Endothelial cell of umbilical vein (primary cell): ENCODE measurements around the gene NXPE3. TPM values are rescaled to one million over a fixed set of nuclear protein-coding genes. Genes with fewer than 3 reads are reported as not detected.

Experiments
- BruUV-seq: library from RNA; stranded (reverse); fragments of 400-500 nt; replicated peaks from 2 replicates; lab custom pipeline; 2021; lab: Mats Ljungman, UMichigan
- CTCF ChIA-PET: fragments of 300-600, 350-600 bp; sonication (Branson Sonifier 250); formaldehyde crosslinking; loops from one replicate; lab custom pipeline; 2021; ENCODE audit warnings: antibody characterized with exemption, inconsistent platforms; lab: Charles Lee
- POLR2A ChIA-PET: fragments of 300-600, 350-600 bp; sonication (Branson Sonifier 250); formaldehyde crosslinking; loops from one replicate; lab custom pipeline; 2021; ENCODE audit warnings: antibody characterized with exemption, inconsistent platforms; lab: Charles Lee
- DNase-seq: peaks from one replicate; pipeline ENCODE4 v3.0.0-alpha.2; 2011; ENCODE audit warnings: low read depth, low spot score
- FAIRE-seq: peaks from 2 replicates; lab custom pipeline; 2011; peaks lifted over from hg19 to GRCh38; lab: Jason Lieb, UNC
- H2AFZ ChIP-seq: 2 replicates; pipeline ENCODE4 v1.6.0; 2012; ENCODE audit warnings: low read depth, low read length, control low read depth, inconsistent platforms
- H3K27ac ChIP-seq: 2 replicates; pipeline ENCODE4 v1.5.1; 2011; ENCODE audit warnings: low read depth, mild to moderate bottlenecking, control low read depth, low read length, moderate library complexity; ENCODE audit not compliant: insufficient read depth
- H3K27me3 ChIP-seq, 2 experiments: 2 replicates each; pipeline versions ENCODE4 v1.6.0 to v1.6.1; 2011; ENCODE audit warnings: low read length in 2 of 2, mixed read lengths in 1 of 2; ENCODE audit not compliant: control insufficient read depth in 2 of 2, insufficient read depth in 2 of 2
- H3K36me3 ChIP-seq, 2 experiments: 2 replicates in 1 of 2; 3 replicates in 1 of 2; pipeline ENCODE4 v1.5.1; 2011; ENCODE audit warnings: low read length in 2 of 2, mild to moderate bottlenecking in 1 of 2, moderate library complexity in 1 of 2; ENCODE audit not compliant: control insufficient read depth in 2 of 2, insufficient read depth in 2 of 2; ENCODE audit errors: extremely low read depth in 1 of 2
- H3K4me1 ChIP-seq: 3 replicates; pipeline ENCODE4 v1.5.1; 2011; ENCODE audit warnings: mild to moderate bottlenecking, low read length; ENCODE audit not compliant: control insufficient read depth, insufficient read depth; ENCODE audit errors: extremely low read depth
- H3K4me2 ChIP-seq: 2 replicates; pipeline ENCODE4 v1.6.1; 2011; ENCODE audit warnings: low read length, control low read depth, mixed read lengths; ENCODE audit not compliant: insufficient read depth
- H3K4me3 ChIP-seq, 3 experiments: fragments of 200-600 bp in 1 of 3; sonication (generic), shearing (Covaris generic) in 1 of 3; replicated peaks in 1 of 3; 2 replicates each; pipeline ENCODE4 v1.5.1; 2011 to 2016; ENCODE audit warnings: control low read depth in 3 of 3, low read length in 3 of 3, mild to moderate bottlenecking in 2 of 3, inconsistent platforms in 1 of 3, low read depth in 1 of 3, moderate library complexity in 1 of 3; ENCODE audit not compliant: insufficient read depth in 1 of 3
- H3K79me2 ChIP-seq: 2 replicates; pipeline ENCODE4 v1.6.0; 2012; ENCODE audit warnings: low read length, inconsistent platforms; ENCODE audit not compliant: control insufficient read depth, insufficient read depth
- H3K9ac ChIP-seq: replicated peaks from 2 replicates; pipeline ENCODE3; 2011; ENCODE audit warnings: low read length, control low read depth; ENCODE audit not compliant: insufficient read depth; ENCODE audit errors: extremely low read depth
- H3K9me1 ChIP-seq: replicated peaks from 3 replicates; pipeline ENCODE4 v1.6.0; 2011; ENCODE audit warnings: mild to moderate bottlenecking, low read length; ENCODE audit not compliant: control insufficient read depth, insufficient read depth; ENCODE audit errors: extremely low read depth
- H3K9me3 ChIP-seq: replicated peaks from 2 replicates; pipeline ENCODE4 v1.5.1; 2012; ENCODE audit warnings: low read length, inconsistent platforms; ENCODE audit not compliant: control insufficient read depth, insufficient read depth
- H4K20me1 ChIP-seq: replicated peaks from 2 replicates; pipeline ENCODE3; 2011; ENCODE audit warnings: mild to moderate bottlenecking, low read length; ENCODE audit not compliant: control insufficient read depth, insufficient read depth; ENCODE audit errors: extremely low read depth
- CTCF ChIP-seq, 2 donors: IDR thresholded peaks; 1 replicate in 1 of 2; 2 replicates in 1 of 2; pipeline ENCODE4 v1.5.1; 2011; ENCODE audit warnings: low read length in 2 of 2, mild to moderate bottlenecking in 2 of 2, moderate library complexity in 2 of 2, control low read depth in 1 of 2, inconsistent platforms in 1 of 2, low read depth in 1 of 2; ENCODE audit not compliant: insufficient read depth in 1 of 2; ENCODE audit errors: extremely low read depth in 1 of 2
- EZH2 ChIP-seq: IDR thresholded peaks from 2 replicates; pipeline ENCODE4 v1.6.1; 2012; ENCODE audit warnings: borderline replicate concordance, low read depth, mild to moderate bottlenecking, moderate library complexity, low read length, inconsistent platforms; ENCODE audit not compliant: severe bottlenecking
- FOS ChIP-seq: IDR thresholded peaks from 2 replicates; pipeline ENCODE4 v1.6.1; 2011; ENCODE audit warnings: mild to moderate bottlenecking, low read length, moderate library complexity, borderline replicate concordance; ENCODE audit not compliant: insufficient read depth
- GATA2 ChIP-seq: IDR thresholded peaks from 2 replicates; pipeline ENCODE4 v1.7.0; 2011; ENCODE audit warnings: low read depth, mild to moderate bottlenecking, moderate library complexity, mixed read lengths, low read length; ENCODE audit not compliant: insufficient read length, insufficient read depth
- JUN ChIP-seq: IDR thresholded peaks from 2 replicates; pipeline ENCODE4 v1.6.1; 2011; ENCODE audit warnings: borderline replicate concordance, low read depth; ENCODE audit not compliant: insufficient read length, insufficient read depth
- MAX ChIP-seq: IDR thresholded peaks from 2 replicates; pipeline ENCODE4 v1.6.1; 2011; ENCODE audit not compliant: insufficient read depth, insufficient read length
- MYC ChIP-seq: IDR thresholded peaks from one replicate; pipeline ENCODE4 v1.6.1; 2011; ENCODE audit warnings: mild to moderate bottlenecking, low read depth, low read length
- POLR2A ChIP-seq: IDR thresholded peaks from 2 replicates; pipeline ENCODE4 v1.6.1; 2012; ENCODE audit warnings: low read depth, mild to moderate bottlenecking, control low read depth, low read length
- POLR2AphosphoS5 ChIP-seq: IDR thresholded peaks from 2 replicates; pipeline ENCODE4 v1.6.1; 2012; ENCODE audit warnings: low read depth, mild to moderate bottlenecking, control low read depth, low read length, moderate library complexity; ENCODE audit not compliant: insufficient read depth
- dilution Hi-C: fragments of 300-500 bp; cut with MboI; formaldehyde crosslinking; loops from one replicate; pipeline ENCODE4 v1.15.0; 2019; ENCODE audit warnings: low sequenced_read_pairs; ENCODE audit not compliant: extremely low pct_ligation_motif_present
- intact Hi-C: fragments of 100-400 bp; cut with micrococcal nuclease; formaldehyde crosslinking; loops from one replicate; pipeline ENCODE4 v1.10.0; 2022
- polyA plus RNA-seq, 4 experiments: library from polyadenylated mRNA; depleted of rRNA in 3 of 4; stranded (reverse) in 3 of 4; unstranded in 1 of 4; fragments of >200 nt; gene quantifications; 2 replicates each; pipeline versions ENCODE4 v1.2.1 to v1.2.3, GENCODE V29; 2011 to 2012; ENCODE audit warnings: missing spikeins in 1 of 4
- total RNA-seq: library from RNA; stranded (reverse); gene quantifications from 2 replicates; pipeline ENCODE4 v1.2.3, GENCODE V29; 2021

The NXPE3 gene
- total and polyA plus RNA-seq, 2 donors (not counting 3 experiments of a cell fraction or from before 2014, with no cell fraction given): 13.7 to 20.3 TPM

DNA sequence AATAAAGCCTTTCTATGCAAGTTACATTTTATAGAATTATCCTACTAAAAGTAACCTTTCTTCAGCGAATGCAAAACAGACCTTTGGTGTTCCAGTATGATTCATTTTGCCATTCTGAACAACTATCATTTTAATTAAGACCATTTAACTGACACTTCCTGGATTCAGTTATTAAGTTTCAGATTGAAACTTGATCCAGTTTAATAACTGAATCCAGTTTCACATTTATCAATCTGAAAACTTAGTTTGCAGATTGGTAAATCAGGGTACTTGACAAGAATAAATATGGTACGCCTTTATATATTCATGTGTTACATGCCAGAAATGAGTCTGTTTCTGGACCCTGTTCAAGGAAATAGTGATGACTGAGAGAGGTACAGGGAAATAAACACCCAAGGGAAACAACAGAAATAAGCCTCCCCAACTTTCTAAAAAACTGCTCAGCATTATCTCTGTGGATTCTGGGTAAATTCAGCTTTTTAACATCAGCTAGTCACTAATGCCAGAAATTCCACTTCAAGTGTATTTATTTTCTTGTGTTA lies 47.0 kb downstream of the NXPE3 start:
- Histone ChIP-seq H3K4me3 (no peak overlapping the region), H2AFZ (no peak overlapping the region), H3K27me3 (no peaks in the 10 kb centered on the region), H3K4me1 (peaks cover 12% of the 10 kb centered on the region), H3K36me3 (peaks cover 0 to 4% of the 10 kb centered on the region in 2 experiments), H3K27ac (no peak overlapping the region), H3K79me2 (no peaks in the 10 kb centered on the region), H3K9me1 (no peaks in the 10 kb centered on the region), H3K9ac (no peak overlapping the region), H4K20me1 (no peaks in the 10 kb centered on the region), H3K9me3 (no peaks in the 10 kb centered on the region), H3K4me2 (no peak overlapping the region)
- ChIA-PET CTCF (interaction anchor here (0.5 to 2.8 kb wide), 5 partner anchors 12 to 847 kb away, joined by 3 to 33 read pairs (median 6); no protein-coding TSS in a partner anchor), POLR2A (interaction anchor here (2.7 kb wide), 1 partner anchor 23 kb away, joined by 31 read pairs; the partner anchor contains the start of gene NFKBIZ)
- peak; percentile 27 for DNase-seq
- TF ChIP-seq MAX (no peak), MYC (no peak), FOS (no peak), POLR2A (no peak), GATA2 (no peak), EZH2 (no peak), POLR2AphosphoS5 (no peak), CTCF (IDR thresholded peaks at IDR 0.05; ENCODE audit: extremely low read depth in 1 of 2, insufficient read depth in 1 of 2, low read depth in 1 of 2, low read length in 2 of 2) (no peak), JUN (no peak)
- dilution Hi-C loops: no loop called here
- BruUV-seq: no TSS peak
- intact Hi-C loops: no loop called here
- no peak for FAIRE-seq
